ENCODE measurements around the gene NKX2-1. TPM values are rescaled to one million over a fixed set of nuclear protein-coding genes. Genes with fewer than 3 reads are reported as not detected.
A peak's percentile ranks its signal among the peaks of the same experiment; 100 is the strongest.

Gene NKX2-1
- total RNA-seq, 2 donors from 2014 or later: 0.31 to 0.62 TPM

- no peak overlapping the region for H3K9ac ChIP-seq (ENCODE audit: extremely low read depth, low read length, poor library complexity, severe bottlenecking)
- Mint-ChIP-seq H3K4me1 (peaks cover 33% of the 10 kb centered on the region), H3K27ac (no peak overlapping the region), H3K36me3 (ENCODE audit: low read depth) (no peaks in the 10 kb centered on the region), H3K9me3 (no peaks in the 10 kb centered on the region), H3K27me3 (ENCODE audit: insufficient read depth) (peaks cover 97% of the 10 kb centered on the region), H3K4me3 (no peak overlapping the region)
- no peaks in the 10 kb centered on the region for H3K36me3 ChIP-seq (ENCODE audit: control insufficient read depth, insufficient read depth, low read length)
- no peaks in the 10 kb centered on the region for H3K9me3 ChIP-seq (ENCODE audit: control insufficient read depth, low read length)
- WGBS, 2 experiments (ENCODE audit: insufficient coverage in 1 of 2, insufficient read length in 1 of 2): 3 to 4% methylated on average over 21 to 35 of the region's 35 CpGs
- no peak overlapping the region for H3K27ac ChIP-seq (ENCODE audit: low read depth, low read length)
- peak; percentile 56 for TF ChIP-seq CTCF (conservative IDR thresholded peaks at IDR 0.05)
- H3K4me3 ChIP-seq (ENCODE audit: low read length): no peak overlapping the region
- peak; percentile 85 for DNase-seq
- peaks cover 7% of the 10 kb centered on the region for H3K4me1 ChIP-seq (ENCODE audit: control insufficient read depth, insufficient read depth, low read length)
- H3K27me3 ChIP-seq (ENCODE audit: control insufficient read depth, insufficient read depth, low read length, poor library complexity, severe bottlenecking): peaks cover 100% of the 10 kb centered on the region
Measured at GRCh38 chr14:36505892-36506731, 13.9 kb downstream of the NKX2-1 start.

GRCh38 chr14:36505181-36505815, 14.7 kb downstream of the NKX2-1 start:
- Histone ChIP-seq H3K9ac (ENCODE audit: extremely low read depth, low read length, poor library complexity, severe bottlenecking) (no peak overlapping the region), H3K9me3 (ENCODE audit: control insufficient read depth, low read length) (no peaks in the 10 kb centered on the region), H3K4me1 (ENCODE audit: control insufficient read depth, insufficient read depth, low read length) (peaks cover 7% of the 10 kb centered on the region), H3K36me3 (ENCODE audit: control insufficient read depth, insufficient read depth, low read length) (no peaks in the 10 kb centered on the region), H3K27me3 (ENCODE audit: control insufficient read depth, insufficient read depth, low read length, poor library complexity, severe bottlenecking) (peaks cover 100% of the 10 kb centered on the region), H3K4me3 (ENCODE audit: low read length) (no peak overlapping the region), H3K27ac (ENCODE audit: low read depth, low read length) (no peak overlapping the region)
- Mint-ChIP-seq H3K27me3 (ENCODE audit: insufficient read depth) (peaks cover 97% of the 10 kb centered on the region), H3K4me1 (peaks cover 26% of the 10 kb centered on the region), H3K27ac (no peak overlapping the region), H3K36me3 (ENCODE audit: low read depth) (no peaks in the 10 kb centered on the region), H3K9me3 (no peaks in the 10 kb centered on the region), H3K4me3 (peak overlapping the region; percentile 4)
- no peak for TF ChIP-seq CTCF (conservative IDR thresholded peaks at IDR 0.05)
- WGBS, 2 experiments (ENCODE audit: insufficient coverage in 1 of 2, insufficient read length in 1 of 2): 1 to 2% methylated on average over 8 to 46 of the region's 46 CpGs
- peak; percentile 78 for DNase-seq

GRCh38 chr14:36504771-36505175, 15.3 kb downstream of the NKX2-1 start:
- Mint-ChIP-seq H3K36me3 (ENCODE audit: low read depth) (no peaks in the 10 kb centered on the region), H3K4me3 (peak overlapping the region; percentile 20), H3K27me3 (ENCODE audit: insufficient read depth) (peaks cover 97% of the 10 kb centered on the region), H3K9me3 (no peaks in the 10 kb centered on the region), H3K27ac (no peak overlapping the region), H3K4me1 (peaks cover 20% of the 10 kb centered on the region)
- no peaks in the 10 kb centered on the region for H3K9me3 ChIP-seq (ENCODE audit: control insufficient read depth, low read length)
- DNase-seq: peak; percentile 78
- no peaks in the 10 kb centered on the region for H3K36me3 ChIP-seq (ENCODE audit: control insufficient read depth, insufficient read depth, low read length)
- no peak overlapping the region for H3K9ac ChIP-seq (ENCODE audit: extremely low read depth, low read length, poor library complexity, severe bottlenecking)
- WGBS, 2 experiments (ENCODE audit: insufficient coverage in 1 of 2, insufficient read length in 1 of 2): 0 to 1% methylated on average over 2 to 6 of the region's 6 CpGs
- peak overlapping the region; percentile 26 for H3K4me3 ChIP-seq (ENCODE audit: low read length)
- TF ChIP-seq CTCF (conservative IDR thresholded peaks at IDR 0.05): no peak
- peaks cover 3% of the 10 kb centered on the region for H3K4me1 ChIP-seq (ENCODE audit: control insufficient read depth, insufficient read depth, low read length)
- H3K27ac ChIP-seq (ENCODE audit: low read depth, low read length): no peak overlapping the region
- H3K27me3 ChIP-seq (ENCODE audit: control insufficient read depth, insufficient read depth, low read length, poor library complexity, severe bottlenecking): peaks cover 100% of the 10 kb centered on the region
